ENCODE measurements around the gene ARHGAP6. TPM values are rescaled to one million over a fixed set of nuclear protein-coding genes. Genes with fewer than 3 reads are reported as not detected.

The ARHGAP6 gene
- total RNA-seq, 2 experiments from 2014 or later, result not detected

- Mint-ChIP-seq H3K27me3 (peaks cover 10% of the 10 kb centered on the region), H3K4me1 (ENCODE audit: low read depth) (no peaks in the 10 kb centered on the region), H3K9me3 (no peaks in the 10 kb centered on the region), H3K4me3 (no peak overlapping the region), H3K36me3 (ENCODE audit: low read depth) (no peaks in the 10 kb centered on the region), H3K27ac (no peak overlapping the region)
- POLR2A ChIA-PET, result no interaction called here
- ATAC-seq (no peak), DNase-seq (no peak)
- CTCF ChIA-PET, result no interaction called here
- TF ChIP-seq, protein P1, sequence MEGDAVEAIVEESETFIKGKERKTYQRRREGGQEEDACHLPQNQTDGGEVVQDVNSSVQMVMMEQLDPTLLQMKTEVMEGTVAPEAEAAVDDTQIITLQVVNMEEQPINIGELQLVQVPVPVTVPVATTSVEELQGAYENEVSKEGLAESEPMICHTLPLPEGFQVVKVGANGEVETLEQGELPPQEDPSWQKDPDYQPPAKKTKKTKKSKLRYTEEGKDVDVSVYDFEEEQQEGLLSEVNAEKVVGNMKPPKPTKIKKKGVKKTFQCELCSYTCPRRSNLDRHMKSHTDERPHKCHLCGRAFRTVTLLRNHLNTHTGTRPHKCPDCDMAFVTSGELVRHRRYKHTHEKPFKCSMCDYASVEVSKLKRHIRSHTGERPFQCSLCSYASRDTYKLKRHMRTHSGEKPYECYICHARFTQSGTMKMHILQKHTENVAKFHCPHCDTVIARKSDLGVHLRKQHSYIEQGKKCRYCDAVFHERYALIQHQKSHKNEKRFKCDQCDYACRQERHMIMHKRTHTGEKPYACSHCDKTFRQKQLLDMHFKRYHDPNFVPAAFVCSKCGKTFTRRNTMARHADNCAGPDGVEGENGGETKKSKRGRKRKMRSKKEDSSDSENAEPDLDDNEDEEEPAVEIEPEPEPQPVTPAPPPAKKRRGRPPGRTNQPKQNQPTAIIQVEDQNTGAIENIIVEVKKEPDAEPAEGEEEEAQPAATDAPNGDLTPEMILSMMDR (IDR thresholded peaks at IDR 0.05), result no peak
- intact Hi-C loops (cut with micrococcal nuclease), result no loop called here
Measured at GRCh38 chrX:11647138-11647537, 18.6 kb downstream of the ARHGAP6 start.

DNA sequence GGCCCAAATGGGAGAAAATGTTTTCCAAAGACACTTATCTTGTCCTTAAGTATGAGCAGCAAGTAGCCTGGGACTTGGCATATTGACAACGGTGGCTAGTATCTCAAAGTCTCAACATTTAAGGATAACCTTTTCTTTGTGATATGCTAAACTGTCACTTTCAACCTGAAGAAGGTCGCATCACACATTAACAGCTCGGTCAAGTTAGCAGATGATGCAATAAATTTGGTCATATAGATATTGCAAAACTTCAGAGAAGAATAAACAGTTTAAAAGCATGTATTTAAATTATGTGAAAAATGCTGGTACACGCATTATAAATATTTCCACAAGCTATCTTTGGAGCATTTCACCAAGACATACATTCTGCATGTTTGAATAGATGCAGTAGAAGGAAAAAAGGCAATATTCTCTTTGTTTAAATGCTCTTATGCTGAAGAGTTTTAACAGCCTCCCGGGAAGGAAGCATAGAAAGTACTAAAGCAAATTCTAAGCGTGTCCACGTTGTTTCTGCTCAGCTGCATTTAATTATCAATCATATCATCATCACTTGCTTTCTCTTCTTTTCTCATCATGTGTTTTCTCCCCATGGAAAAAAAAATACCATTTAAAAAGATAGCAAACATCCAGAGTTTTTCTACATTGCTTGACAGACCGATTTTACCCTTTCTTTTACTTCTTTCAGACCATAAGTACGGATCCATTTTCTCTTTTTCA lies 24.2 kb downstream of the ARHGAP6 start:
- Mint-ChIP-seq H3K36me3 (ENCODE audit: low read depth) (no peaks in the 10 kb centered on the region), H3K9me3 (no peaks in the 10 kb centered on the region), H3K27ac (no peak overlapping the region), H3K27me3 (peaks cover 12% of the 10 kb centered on the region), H3K4me3 (no peak overlapping the region), H3K4me1 (ENCODE audit: low read depth) (no peaks in the 10 kb centered on the region)
- ATAC-seq (no peak), DNase-seq (no peak)
- TF ChIP-seq, protein P1 (IDR thresholded peaks at IDR 0.05), result no peak
- POLR2A ChIA-PET, result no interaction called here
- CTCF ChIA-PET, result no interaction called here
- intact Hi-C loops (cut with micrococcal nuclease), result no loop called here

GRCh38 chrX:11640089-11640488 lies 25.6 kb downstream of the ARHGAP6 start:
- intact Hi-C loops (cut with micrococcal nuclease), result no loop called here
- Mint-ChIP-seq H3K4me1 (ENCODE audit: low read depth) (no peaks in the 10 kb centered on the region), H3K27ac (no peak overlapping the region), H3K36me3 (ENCODE audit: low read depth) (no peaks in the 10 kb centered on the region), H3K27me3 (peaks cover 10% of the 10 kb centered on the region), H3K4me3 (no peak overlapping the region), H3K9me3 (no peaks in the 10 kb centered on the region)
- DNase-seq (no peak), ATAC-seq (no peak)
- TF ChIP-seq, protein P1 (IDR thresholded peaks at IDR 0.05), result no peak
- CTCF ChIA-PET, result no interaction called here
- POLR2A ChIA-PET, result no interaction called here

DNA sequence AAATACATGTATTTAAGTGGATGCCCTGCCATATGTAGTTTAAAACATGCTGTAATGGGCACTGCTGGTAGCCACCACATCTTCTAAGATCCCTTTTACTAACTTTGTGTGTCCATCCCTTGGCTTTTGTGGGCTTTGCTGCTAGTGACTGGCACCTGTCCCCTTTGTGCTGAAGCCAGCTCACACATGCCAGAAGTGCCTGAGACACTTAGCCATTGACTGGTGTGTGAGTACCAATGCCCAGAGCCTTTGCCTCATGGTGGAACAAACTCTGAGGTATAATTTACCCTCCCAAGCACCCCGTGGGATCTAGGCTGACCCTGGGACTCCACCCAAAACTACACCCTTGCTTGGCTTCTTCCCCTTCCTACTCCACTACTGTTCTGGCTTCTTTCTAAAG lies 33.0 kb downstream of the ARHGAP6 start:
- Mint-ChIP-seq H3K9me3 (no peaks in the 10 kb centered on the region), H3K27me3 (peaks cover 12% of the 10 kb centered on the region), H3K4me1 (ENCODE audit: low read depth) (no peaks in the 10 kb centered on the region), H3K36me3 (ENCODE audit: low read depth) (no peaks in the 10 kb centered on the region), H3K27ac (no peak overlapping the region), H3K4me3 (no peak overlapping the region)
- CTCF ChIA-PET, result interaction anchor here (1.0 kb wide), 1 partner anchor 39 kb away, joined by 3 read pairs; no protein-coding TSS in a partner anchor
- ATAC-seq (no peak), DNase-seq (no peak)
- POLR2A ChIA-PET, result no interaction called here
- intact Hi-C loops (cut with micrococcal nuclease), result no loop called here
- TF ChIP-seq, protein P1 (IDR thresholded peaks at IDR 0.05), result no peak

DNA sequence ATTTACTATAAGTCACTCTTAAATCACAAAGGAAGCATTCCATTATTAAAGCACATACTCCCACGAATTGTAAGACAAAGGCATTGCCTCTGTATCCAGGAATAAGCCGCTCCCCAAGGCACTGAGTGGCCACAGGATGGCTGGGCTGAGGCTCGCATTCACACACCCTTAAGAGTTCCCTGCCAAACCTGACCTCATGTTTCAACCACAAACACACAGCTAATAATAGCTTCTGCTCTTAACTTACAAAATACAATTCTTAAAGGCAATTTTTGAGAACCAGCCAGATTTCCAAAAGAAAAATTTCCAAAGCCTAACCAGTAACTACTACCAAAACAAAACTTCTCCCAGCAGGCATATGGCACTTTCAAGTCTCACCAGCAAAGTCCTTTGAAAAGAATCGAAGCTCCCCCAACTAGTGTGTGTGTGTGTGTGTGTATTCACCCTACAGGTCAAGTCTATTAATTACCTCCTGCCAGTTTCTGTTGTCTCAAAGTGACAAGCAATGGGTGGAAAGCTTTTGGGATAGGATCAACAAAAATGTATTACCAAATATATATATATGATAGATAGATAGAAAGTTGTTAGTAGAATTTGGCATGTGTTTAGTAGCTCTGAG lies 36.0 kb downstream of the ARHGAP6 start:
- peaks cover 3% of the 10 kb centered on the region for H3K9me3 Mint-ChIP-seq
- TF ChIP-seq, protein P1 (IDR thresholded peaks at IDR 0.05), result no peak
- no peak overlapping the region for H3K4me3 Mint-ChIP-seq
- DNase-seq, result no peak
- no peak overlapping the region for H3K27ac Mint-ChIP-seq
- intact Hi-C loops (cut with micrococcal nuclease), result no loop called here
- ATAC-seq, result no peak
- H3K36me3 Mint-ChIP-seq (ENCODE audit: low read depth), result no peaks in the 10 kb centered on the region
- H3K27me3 Mint-ChIP-seq, result peaks cover 11% of the 10 kb centered on the region
- H3K4me1 Mint-ChIP-seq (ENCODE audit: low read depth), result no peaks in the 10 kb centered on the region
- ChIA-PET POLR2A (no interaction called here), CTCF (no interaction called here)

Measured in activated CD8-positive, alpha-beta T cell treated with anti-CD3 and anti-CD28 coated beads for 36 hours (primary cell).